HepG2 (cell line): ENCODE data around the gene TSPAN11. TPM values are rescaled to one million over a fixed set of nuclear protein-coding genes. Genes with fewer than 3 reads are reported as not detected.

ENCODE experiments used
- ATAC-seq: fragments of 200-7000 bp; cut with Tn5 transposase; 3 replicates; pipeline ENCODE4 v1.9.1; 2020; ENCODE audit warnings: mild to moderate bottlenecking, moderate library complexity
- BruUV-seq: library from RNA; stranded (reverse); fragments of 400-500 nt; replicated peaks from 2 replicates; lab custom pipeline; 2021; lab: Mats Ljungman, UMichigan
- CTCF ChIA-PET: fragments of 300-600 bp; formaldehyde crosslinking; extraction: SDS; loops from one replicate; lab custom pipeline; 2021; ENCODE audit warnings: low total read pairs, inconsistent platforms, low intra/inter-chr PET ratio; lab: Yijun Ruan, JAX
- POLR2A ChIA-PET: fragments of 350-600 bp; sonication (Branson Sonifier 250); formaldehyde crosslinking; loops from one replicate; lab custom pipeline; 2020; ENCODE audit warnings: antibody characterized with exemption, inconsistent platforms; lab: Yijun Ruan, JAX
- DNase-seq: peaks from one replicate; pipeline ENCODE4 v3.0.0-alpha.2; 2015; ENCODE audit warnings: low spot score
- FAIRE-seq: peaks from 3 replicates; lab custom pipeline; 2011; peaks lifted over from hg19 to GRCh38; lab: Jason Lieb, UNC
- H2AFZ ChIP-seq: one replicate; pipeline ENCODE4 v1.6.1; 2011; ENCODE audit warnings: low read length, inconsistent platforms
- H3K27ac ChIP-seq: fragments of 300-600 bp; 3 replicates; pipeline ENCODE4 v1.8.0; 2011; ENCODE audit warnings: mixed run types, mild to moderate bottlenecking, mixed read lengths, low read length, inconsistent platforms; ENCODE audit not compliant: insufficient read depth; ENCODE audit errors: extremely low read length
- H3K27me3 ChIP-seq, 2 experiments: fragments of 200-600 bp in 1 of 2; 2 replicates in 1 of 2; 3 replicates in 1 of 2; pipeline versions ENCODE4 v1.6.0 to v1.8.0; 2011; ENCODE audit warnings: low read length in 2 of 2, mild to moderate bottlenecking in 2 of 2, moderate library complexity in 2 of 2, inconsistent platforms in 1 of 2; ENCODE audit not compliant: insufficient read depth in 2 of 2, control insufficient read depth in 1 of 2
- H3K36me3 ChIP-seq, 2 experiments: fragments of 200-600 bp in 1 of 2; replicated peaks in 1 of 2; 2 replicates in 1 of 2; 3 replicates in 1 of 2; pipeline versions ENCODE4 v1.5.1 to v1.8.0; 2011; ENCODE audit warnings: low read length in 2 of 2, inconsistent platforms in 1 of 2; ENCODE audit not compliant: insufficient read depth in 2 of 2, control insufficient read depth in 1 of 2
- H3K4me1 ChIP-seq: 2 replicates; pipeline ENCODE4 v1.5.1; 2012; ENCODE audit warnings: low read length, inconsistent platforms; ENCODE audit not compliant: insufficient read depth
- H3K4me2 ChIP-seq: 2 replicates; pipeline ENCODE4 v1.6.0; 2011; ENCODE audit warnings: low read depth, low read length, inconsistent platforms
- H3K4me3 ChIP-seq, 3 experiments: fragments of 200-600 bp in 1 of 3; sonication (generic), shearing (Covaris generic) in 1 of 3; replicated peaks in 1 of 3; 2 replicates each; pipeline ENCODE4 v1.5.1; 2011 to 2016; ENCODE audit warnings: low read length in 3 of 3, inconsistent platforms in 2 of 3, low read depth in 2 of 3, mild to moderate bottlenecking in 2 of 3, control low read depth in 1 of 3, mixed read lengths in 1 of 3; ENCODE audit not compliant: insufficient read depth in 1 of 3
- H3K79me2 ChIP-seq: one replicate; pipeline ENCODE4 v1.6.1; 2011; ENCODE audit warnings: low read length, inconsistent platforms; ENCODE audit not compliant: insufficient read depth
- H3K9ac ChIP-seq: 2 replicates; pipeline ENCODE4 v1.6.0; 2011; ENCODE audit warnings: mild to moderate bottlenecking, low read depth, low read length, inconsistent platforms; ENCODE audit not compliant: insufficient read depth
- H3K9me3 ChIP-seq: 2 replicates; pipeline ENCODE4 v1.5.1; 2012; ENCODE audit warnings: mild to moderate bottlenecking, low read length
- H4K20me1 ChIP-seq: 2 replicates; pipeline ENCODE4 v1.6.0; 2011; ENCODE audit warnings: inconsistent platforms, mild to moderate bottlenecking, low read length, moderate library complexity; ENCODE audit not compliant: insufficient read depth
- ARHGAP35 ChIP-seq: sonication (generic); formaldehyde crosslinking; IDR thresholded peaks from 2 replicates; pipeline ENCODE4 v1.9.0; 2022; ENCODE audit warnings: mild to moderate bottlenecking, inconsistent platforms, moderate library complexity, missing genetic modification reagents, borderline replicate concordance
- DNMT3B ChIP-seq: conservative IDR thresholded peaks from 2 replicates; pipeline ENCODE4 v1.6.1; 2016; ENCODE audit warnings: missing biosample characterization, control low read depth
- ELF1 ChIP-seq: sonication (generic); formaldehyde crosslinking; IDR thresholded peaks from 2 replicates; pipeline ENCODE4 v1.4.0; 2020; ENCODE audit warnings: missing genetic modification reagents
- FIP1L1 ChIP-seq: fragments of 200-400 bp; formaldehyde crosslinking; IDR thresholded peaks from 2 replicates; pipeline ENCODE4 v1.6.1; 2018; ENCODE audit warnings: low read depth, mild to moderate bottlenecking, low read length, moderate library complexity, borderline replicate concordance; ENCODE audit not compliant: insufficient read depth
- KLF13 ChIP-seq: sonication (generic); formaldehyde crosslinking; IDR thresholded peaks from 2 replicates; pipeline ENCODE4 v1.4.0; 2020; ENCODE audit warnings: mild to moderate bottlenecking, missing genetic modification reagents
- PLSCR1 ChIP-seq: sonication (generic); formaldehyde crosslinking; IDR thresholded peaks from 2 replicates; pipeline ENCODE4 v1.5.0; 2020; ENCODE audit warnings: missing genetic modification reagents, mild to moderate bottlenecking, borderline replicate concordance
- REXO4 ChIP-seq: sonication (generic); formaldehyde crosslinking; IDR thresholded peaks from 2 replicates; pipeline ENCODE4 v1.8.0; 2022; ENCODE audit warnings: missing genetic modification reagents, mild to moderate bottlenecking, borderline replicate concordance
- ZFP36L2 ChIP-seq: sonication (generic); formaldehyde crosslinking; IDR thresholded peaks from 2 replicates; pipeline ENCODE4 v1.4.0; 2020; ENCODE audit warnings: missing genetic modification reagents
- ZNF704 ChIP-seq: sonication (generic); formaldehyde crosslinking; IDR thresholded peaks from 2 replicates; pipeline ENCODE4 v1.8.1; 2023; ENCODE audit warnings: mild to moderate bottlenecking, inconsistent platforms, moderate library complexity, missing genetic modification reagents, borderline replicate concordance
- WGBS: methylation state at CpG from one replicate; pipeline ENCODE4 v1.1.6; 2017; ENCODE audit warnings: low lambda C conversion rate; 5-methylcytosine and 5-hydroxymethylcytosine counted together
- in situ Hi-C: cut with HindIII; loops from 2 replicates; pipeline ENCODE4 v1.10.0; 2017; ENCODE audit warnings: low pct_unique_long_range_greater_than_20kb; ENCODE audit not compliant: extremely low pct_ligation_motif_present
- intact Hi-C: fragments of 100-400 bp; cut with micrococcal nuclease; formaldehyde crosslinking; loops from one replicate; pipeline ENCODE4 v1.10.0; 2022; ENCODE audit not compliant: unreplicated experiment
- polyA plus RNA-seq, 8 experiments: library from polyadenylated mRNA; depleted of rRNA in 3 of 8; stranded (reverse) in 7 of 8; unstranded in 1 of 8; fragments of >200 nt; fragmentation: Illumina TruSeq in 4 of 8; extraction: Trizol in 4 of 8; gene quantifications; 2 replicates each; pipeline versions ENCODE4 v1.2.1 to v1.2.3, GENCODE V29; 2011 to 2016; ENCODE audit warnings: low read depth in 4 of 8, missing spikeins in 1 of 8, mixed read lengths in 1 of 8; ENCODE audit not compliant: insufficient read depth in 1 of 8
- total RNA-seq, 5 experiments: library from RNA; depleted of rRNA; stranded (reverse); fragments of >200 nt; fragmentation: Illumina TruSeq; extraction: Trizol; gene quantifications; 2 replicates each; pipeline ENCODE4 v1.2.3, GENCODE V29; 2016; ENCODE audit warnings: low read depth in 1 of 5
- TF ChIP-seq, protein P1 (sequence below): IDR thresholded peaks from 2 replicates; pipeline ENCODE4 v1.6.1; 2016; ENCODE audit warnings: mild to moderate bottlenecking, missing biosample characterization, missing genetic modification reagents
- TF ChIP-seq, protein P2 (sequence below): sonication (generic); formaldehyde crosslinking; IDR thresholded peaks from 2 replicates; pipeline ENCODE4 v1.4.0; 2020; ENCODE audit warnings: mild to moderate bottlenecking, low read depth, missing genetic modification reagents

TSPAN11 gene
- total and polyA plus RNA-seq, 2 of the 13 experiments (the other 11 are each of a cell fraction or from before 2014, with no cell fraction given), result 0.01 to 0.07 TPM

DNA sequence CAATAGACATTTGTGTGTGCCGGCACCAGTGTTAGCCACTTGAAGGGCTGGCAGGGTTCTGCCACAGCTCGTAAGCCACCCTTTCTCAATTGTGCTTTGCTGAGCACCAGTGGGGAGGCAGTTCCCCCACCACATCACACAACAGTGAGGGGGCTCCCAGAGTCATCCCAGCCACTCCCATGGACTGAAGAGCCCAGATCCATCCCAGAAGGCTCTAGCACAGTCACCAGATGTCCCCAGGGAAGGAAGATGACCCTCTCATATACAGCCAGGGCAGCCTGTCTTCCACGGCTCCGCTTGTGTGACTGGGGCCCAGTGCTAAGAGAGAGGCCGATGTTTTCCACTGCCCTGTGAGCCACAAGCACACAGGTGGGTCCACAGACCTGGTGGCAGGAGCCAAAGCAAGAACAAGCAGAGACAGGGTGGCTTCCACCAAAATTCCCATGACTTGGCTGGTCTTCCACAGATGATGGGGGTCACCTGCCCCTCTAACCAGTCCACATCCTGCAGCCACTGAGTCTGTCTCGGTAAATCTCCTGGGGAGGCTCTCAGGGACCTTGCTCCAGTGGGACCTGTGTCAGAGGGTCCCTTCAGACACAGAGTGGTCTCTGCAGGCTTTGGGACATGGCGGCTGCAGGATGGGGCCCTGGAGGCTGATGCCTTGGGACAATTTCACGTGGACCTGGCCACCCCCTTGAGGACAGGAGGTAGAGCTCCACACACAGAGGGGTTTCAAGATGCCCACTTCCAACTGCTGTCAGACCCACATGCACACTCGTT lies 75.2 kb downstream of the TSPAN11 start:
- Histone ChIP-seq H4K20me1 (no peaks in the 10 kb centered on the region), H3K4me3 (no peak overlapping the region), H3K27ac (no peak overlapping the region), H3K36me3 (no peaks in the 10 kb centered on the region), H3K4me1 (peaks cover 11% of the 10 kb centered on the region), H2AFZ (no peak overlapping the region), H3K79me2 (no peaks in the 10 kb centered on the region), H3K9ac (no peak overlapping the region), H3K27me3 (peaks cover 0 to 3% of the 10 kb centered on the region in 2 experiments; a peak in 3 of 5 replicates), H3K9me3 (no peaks in the 10 kb centered on the region), H3K4me2 (no peak overlapping the region)
- CTCF ChIA-PET, result no interaction called here
- intact Hi-C loops, result no loop called here
- in situ Hi-C loops, result no loop called here
- TF ChIP-seq, protein P1, sequence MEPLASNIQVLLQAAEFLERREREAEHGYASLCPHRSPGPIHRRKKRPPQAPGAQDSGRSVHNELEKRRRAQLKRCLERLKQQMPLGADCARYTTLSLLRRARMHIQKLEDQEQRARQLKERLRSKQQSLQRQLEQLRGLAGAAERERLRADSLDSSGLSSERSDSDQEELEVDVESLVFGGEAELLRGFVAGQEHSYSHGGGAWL (CRISPR knock-in tag), result no peak
- TF ChIP-seq FIP1L1 (no peak), PLSCR1 (CRISPR knock-in tag) (no peak), ZFP36L2 (CRISPR knock-in tag) (no peak), KLF13 (CRISPR knock-in tag) (no peak), ARHGAP35 (CRISPR knock-in tag) (no peak), ELF1 (CRISPR knock-in tag) (no peak), DNMT3B (CRISPR knock-in tag) (no peak), REXO4 (CRISPR knock-in tag) (no peak), ZNF704 (CRISPR knock-in tag) (no peak)
- TF ChIP-seq, protein P2, sequence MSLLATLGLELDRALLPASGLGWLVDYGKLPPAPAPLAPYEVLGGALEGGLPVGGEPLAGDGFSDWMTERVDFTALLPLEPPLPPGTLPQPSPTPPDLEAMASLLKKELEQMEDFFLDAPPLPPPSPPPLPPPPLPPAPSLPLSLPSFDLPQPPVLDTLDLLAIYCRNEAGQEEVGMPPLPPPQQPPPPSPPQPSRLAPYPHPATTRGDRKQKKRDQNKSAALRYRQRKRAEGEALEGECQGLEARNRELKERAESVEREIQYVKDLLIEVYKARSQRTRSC, result no peak
- ATAC-seq (no peak), FAIRE-seq (no peak), DNase-seq (no peak)
- POLR2A ChIA-PET, result no interaction called here
- BruUV-seq, result no TSS peak
- 49% methylated on average over 2 of the region's 9 CpGs for WGBS
